Osteocyte (in vitro differentiated cells): Measurements from ENCODE around the gene DHRS7. TPM values are rescaled to one million over a fixed set of nuclear protein-coding genes. Genes with fewer than 3 reads are reported as not detected.

Experiments used
- DNase-seq: peaks from one replicate; pipeline ENCODE4 v3.0.0; 2021; ENCODE audit warnings: mixed read lengths; ENCODE audit not compliant: unreplicated experiment; ENCODE audit errors: extremely low spot score
- H3K27ac Mint-ChIP-seq: one replicate; pipeline ENCODE4 v1.8.0; 2021; ENCODE audit warnings: mild to moderate bottlenecking, mixed read lengths; ENCODE audit not compliant: unreplicated experiment
- H3K27me3 Mint-ChIP-seq: one replicate; pipeline ENCODE4 v1.8.0; 2021; ENCODE audit warnings: mixed read lengths; ENCODE audit not compliant: unreplicated experiment
- H3K36me3 Mint-ChIP-seq: one replicate; pipeline ENCODE4 v1.8.0; 2021; ENCODE audit warnings: mixed read lengths; ENCODE audit not compliant: unreplicated experiment
- H3K4me1 Mint-ChIP-seq: one replicate; pipeline ENCODE4 v1.8.0; 2021; ENCODE audit warnings: mixed read lengths; ENCODE audit not compliant: unreplicated experiment
- H3K4me3 Mint-ChIP-seq: one replicate; pipeline ENCODE4 v1.8.0; 2021; ENCODE audit warnings: mild to moderate bottlenecking, moderate library complexity, mixed read lengths; ENCODE audit not compliant: unreplicated experiment
- H3K9me3 Mint-ChIP-seq: one replicate; pipeline ENCODE4 v1.8.0; 2021; ENCODE audit warnings: mixed read lengths; ENCODE audit not compliant: unreplicated experiment
- total RNA-seq: library from RNA; stranded (reverse); gene quantifications from 2 replicates; pipeline ENCODE4 v1.2.1, GENCODE V29; 2021
- TF ChIP-seq, protein P1 (sequence below): fragments of 200-600 bp; sonication (generic); IDR thresholded peaks from 2 replicates; pipeline ENCODE4 v1.5.0; 2021; ENCODE audit warnings: antibody characterized with exemption, mild to moderate bottlenecking, moderate library complexity

DHRS7 gene
- total RNA-seq, 1 donor from 2014 or later = 45.5 TPM

DNA sequence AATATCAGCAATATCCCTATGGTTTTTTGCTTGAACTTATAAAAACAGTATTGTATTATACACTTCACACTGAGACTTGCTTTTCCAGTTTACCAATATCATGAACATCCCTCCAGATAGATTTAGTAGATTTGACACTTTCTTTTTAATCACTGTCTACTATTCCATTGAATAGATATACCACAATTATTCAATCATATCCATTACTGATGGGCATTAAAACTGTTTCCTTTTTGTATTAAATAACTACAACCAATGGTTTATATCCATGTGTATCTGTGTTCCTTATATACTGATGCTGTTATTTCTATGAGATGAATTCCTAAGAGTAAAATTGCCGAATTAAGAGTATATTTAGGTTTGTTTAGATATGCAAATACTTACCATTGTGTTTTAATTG lies 13.0 kb upstream of the DHRS7 start:
- Mint-ChIP-seq H3K36me3 (no peaks in the 10 kb centered on the region), H3K27ac (no peak overlapping the region)

DNA sequence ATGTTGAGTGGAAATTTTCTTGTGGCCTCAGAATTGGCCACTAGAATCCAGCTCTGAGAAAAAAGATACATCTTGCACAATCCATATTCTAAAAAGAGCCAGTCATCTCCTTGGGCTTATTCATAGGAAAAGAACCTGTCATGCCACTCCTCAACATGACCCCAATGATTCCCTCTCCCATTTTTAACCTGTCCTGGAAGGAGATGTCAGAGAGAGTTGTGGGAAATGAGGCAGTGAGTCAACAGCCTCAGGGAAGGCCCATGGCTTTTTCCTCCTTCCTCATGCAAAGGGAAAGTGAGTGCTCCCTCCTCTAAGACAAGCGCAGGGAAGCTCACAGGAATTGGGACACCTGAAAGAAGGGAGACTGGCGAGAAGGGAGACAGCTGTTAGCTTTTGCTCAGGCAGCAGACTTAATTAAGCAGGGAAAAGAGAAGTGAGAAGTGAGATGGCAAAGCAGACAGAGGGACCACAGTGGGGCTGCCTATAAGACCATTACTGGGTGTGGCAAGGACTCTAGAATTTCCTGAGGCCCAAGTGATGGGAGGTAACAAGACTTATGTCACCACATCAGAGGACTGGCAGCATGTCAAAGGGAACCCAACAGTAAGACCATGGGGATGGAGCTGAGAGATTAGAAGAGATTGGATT lies 10.2 kb upstream of the DHRS7 start:
- Mint-ChIP-seq H3K27me3 (peaks cover 3% of the 10 kb centered on the region), H3K9me3 (no peaks in the 10 kb centered on the region), H3K36me3 (no peaks in the 10 kb centered on the region), H3K27ac (no peak overlapping the region), H3K4me3 (no peak overlapping the region), H3K4me1 (no peaks in the 10 kb centered on the region)
- no peak for DNase-seq
- TF ChIP-seq, protein P1, sequence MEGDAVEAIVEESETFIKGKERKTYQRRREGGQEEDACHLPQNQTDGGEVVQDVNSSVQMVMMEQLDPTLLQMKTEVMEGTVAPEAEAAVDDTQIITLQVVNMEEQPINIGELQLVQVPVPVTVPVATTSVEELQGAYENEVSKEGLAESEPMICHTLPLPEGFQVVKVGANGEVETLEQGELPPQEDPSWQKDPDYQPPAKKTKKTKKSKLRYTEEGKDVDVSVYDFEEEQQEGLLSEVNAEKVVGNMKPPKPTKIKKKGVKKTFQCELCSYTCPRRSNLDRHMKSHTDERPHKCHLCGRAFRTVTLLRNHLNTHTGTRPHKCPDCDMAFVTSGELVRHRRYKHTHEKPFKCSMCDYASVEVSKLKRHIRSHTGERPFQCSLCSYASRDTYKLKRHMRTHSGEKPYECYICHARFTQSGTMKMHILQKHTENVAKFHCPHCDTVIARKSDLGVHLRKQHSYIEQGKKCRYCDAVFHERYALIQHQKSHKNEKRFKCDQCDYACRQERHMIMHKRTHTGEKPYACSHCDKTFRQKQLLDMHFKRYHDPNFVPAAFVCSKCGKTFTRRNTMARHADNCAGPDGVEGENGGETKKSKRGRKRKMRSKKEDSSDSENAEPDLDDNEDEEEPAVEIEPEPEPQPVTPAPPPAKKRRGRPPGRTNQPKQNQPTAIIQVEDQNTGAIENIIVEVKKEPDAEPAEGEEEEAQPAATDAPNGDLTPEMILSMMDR = no peak

More for the DNA sequence above, 13.0 kb upstream of the DHRS7 start:
- Mint-ChIP-seq H3K4me1 (no peaks in the 10 kb centered on the region), H3K27me3 (peaks cover 3% of the 10 kb centered on the region), H3K9me3 (no peaks in the 10 kb centered on the region), H3K4me3 (no peak overlapping the region)
- no peak for DNase-seq
- TF ChIP-seq, protein P1 = no peak

DNA sequence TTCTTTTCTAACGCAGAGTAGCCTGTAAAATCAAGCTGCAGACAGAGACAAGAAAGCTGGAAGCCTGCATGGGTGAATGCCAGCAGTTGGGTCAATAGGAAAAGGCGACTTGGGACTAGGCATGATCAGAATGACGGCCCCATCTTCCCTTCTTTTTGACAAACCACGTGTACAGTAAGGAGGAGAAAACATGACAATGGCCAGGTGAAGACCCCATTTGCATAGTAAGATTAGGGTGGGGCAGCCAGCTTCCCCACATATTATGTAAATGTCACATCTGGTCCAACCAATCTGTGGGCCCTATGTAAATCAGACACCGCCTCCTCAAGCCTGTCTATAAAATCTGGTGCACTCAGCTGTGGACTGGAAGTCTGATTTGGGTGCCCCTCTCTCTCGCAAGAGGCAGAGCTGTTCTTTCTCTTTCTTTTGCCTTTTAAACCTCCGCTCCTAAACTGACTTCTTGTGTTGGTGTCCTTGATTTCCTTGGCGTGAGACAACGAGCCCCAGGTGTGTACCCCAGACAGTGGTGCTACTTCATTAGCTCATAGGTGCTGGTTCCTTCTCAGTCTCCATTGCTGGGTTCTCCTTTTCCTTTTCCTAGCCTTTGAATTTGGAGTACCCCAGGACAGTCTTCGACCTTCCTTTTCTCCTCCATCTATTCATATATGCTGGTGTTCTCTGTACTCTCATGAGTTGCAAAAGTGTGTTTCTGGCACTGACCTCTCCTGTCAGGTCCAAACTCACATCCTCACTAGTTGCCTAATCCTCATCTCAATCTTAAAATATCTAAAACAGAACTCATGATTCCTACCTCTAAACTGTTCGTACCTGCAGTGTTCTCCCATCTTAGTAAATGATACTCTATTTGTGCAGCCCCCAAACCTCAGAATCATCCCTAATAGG lies 9.4 kb upstream of the DHRS7 start:
- Mint-ChIP-seq H3K4me1 (no peaks in the 10 kb centered on the region), H3K36me3 (no peaks in the 10 kb centered on the region), H3K27me3 (peaks cover 3% of the 10 kb centered on the region), H3K27ac (no peak overlapping the region), H3K4me3 (no peak overlapping the region), H3K9me3 (no peaks in the 10 kb centered on the region)
- DNase-seq = no peak
- TF ChIP-seq, protein P1 = no peak

DNA sequence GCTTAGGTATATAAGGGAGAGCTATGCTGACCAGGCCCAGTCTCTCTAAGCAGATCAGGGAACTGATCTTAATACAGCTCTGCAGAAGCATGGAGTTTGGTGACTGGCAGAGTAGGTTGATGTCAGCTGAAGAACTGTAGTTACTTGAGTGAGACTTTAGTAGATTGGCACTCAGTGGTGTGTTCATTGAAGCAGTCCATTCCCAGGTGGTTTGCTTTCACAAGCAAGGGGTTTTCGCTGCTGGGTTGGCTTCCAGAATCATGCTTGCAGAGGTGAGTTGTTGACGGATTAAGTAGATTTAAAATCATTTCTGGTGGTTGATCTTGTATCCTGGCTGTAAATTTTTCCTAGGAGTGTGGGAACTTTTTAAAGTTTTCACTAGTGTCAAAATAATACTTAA lies 6.5 kb upstream of the DHRS7 start:
- TF ChIP-seq, protein P1 = no peak
- no peaks in the 10 kb centered on the region for H3K4me1 Mint-ChIP-seq
- no peaks in the 10 kb centered on the region for H3K36me3 Mint-ChIP-seq
- no peak overlapping the region for H3K4me3 Mint-ChIP-seq
- peaks cover 5% of the 10 kb centered on the region for H3K27me3 Mint-ChIP-seq
- H3K27ac Mint-ChIP-seq = no peak overlapping the region
- DNase-seq = no peak
- H3K9me3 Mint-ChIP-seq = no peaks in the 10 kb centered on the region

DNA sequence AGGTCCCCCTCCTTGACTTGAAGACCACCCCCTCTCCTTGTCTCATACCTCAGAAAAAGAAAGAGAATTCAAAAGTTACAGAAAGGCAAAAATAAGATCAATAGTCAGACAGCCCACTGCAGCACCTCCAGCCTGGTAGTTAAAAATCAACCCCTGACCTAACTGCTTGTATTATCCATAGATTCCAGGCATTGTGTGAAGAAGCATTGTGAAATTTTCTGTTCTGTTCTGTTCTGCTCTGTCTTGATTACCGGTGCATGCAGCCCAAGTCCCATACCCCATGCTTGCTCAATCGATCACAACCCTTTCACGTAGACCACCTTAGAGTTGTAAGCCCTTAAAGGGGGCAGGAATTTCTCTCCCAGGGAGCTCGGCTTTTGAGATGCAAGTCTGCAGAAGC lies 5.8 kb upstream of the DHRS7 start:
- no peak for DNase-seq
- Mint-ChIP-seq H3K27ac (no peak overlapping the region), H3K27me3 (peaks cover 5% of the 10 kb centered on the region), H3K4me1 (peaks cover 7% of the 10 kb centered on the region), H3K9me3 (no peaks in the 10 kb centered on the region), H3K36me3 (no peaks in the 10 kb centered on the region), H3K4me3 (no peak overlapping the region)
- TF ChIP-seq, protein P1 = no peak
